GM19099 (cell line): ENCODE measurements around the gene PEAR1.

Source experiments
- POLR2A ChIP-seq: IDR thresholded peaks from 3 replicates; pipeline ENCODE4 v1.6.1; 2011; ENCODE audit warnings: low read depth; ENCODE audit not compliant: insufficient read length; ENCODE audit errors: extremely low read depth

Gene PEAR1

DNA sequence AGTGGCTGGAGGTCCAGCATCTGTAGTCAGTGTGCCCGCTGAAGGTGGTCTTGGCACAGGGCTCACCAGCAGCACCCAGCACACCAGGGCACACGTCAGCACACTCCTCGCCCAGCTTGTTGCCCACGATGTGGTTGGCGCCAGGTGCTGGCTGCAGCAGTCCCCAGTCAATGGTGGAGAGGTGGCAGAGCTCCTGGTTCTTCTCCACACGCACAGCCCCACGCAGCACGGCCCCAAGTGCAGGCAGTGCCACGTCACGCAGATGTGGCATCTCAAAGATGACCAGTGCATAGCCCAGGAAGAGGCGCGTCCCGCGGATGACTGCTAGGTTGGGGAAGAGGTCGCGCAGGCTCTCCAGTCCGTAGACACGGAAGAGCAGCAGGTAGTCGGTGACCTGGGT, 39.8 kb upstream of the PEAR1 start:
- TF ChIP-seq POLR2A, result no peak

- TF ChIP-seq POLR2A, result no peak
These were observed 38.9 kb upstream of the PEAR1 start for GRCh38 chr1:156854634-156855033.

DNA sequence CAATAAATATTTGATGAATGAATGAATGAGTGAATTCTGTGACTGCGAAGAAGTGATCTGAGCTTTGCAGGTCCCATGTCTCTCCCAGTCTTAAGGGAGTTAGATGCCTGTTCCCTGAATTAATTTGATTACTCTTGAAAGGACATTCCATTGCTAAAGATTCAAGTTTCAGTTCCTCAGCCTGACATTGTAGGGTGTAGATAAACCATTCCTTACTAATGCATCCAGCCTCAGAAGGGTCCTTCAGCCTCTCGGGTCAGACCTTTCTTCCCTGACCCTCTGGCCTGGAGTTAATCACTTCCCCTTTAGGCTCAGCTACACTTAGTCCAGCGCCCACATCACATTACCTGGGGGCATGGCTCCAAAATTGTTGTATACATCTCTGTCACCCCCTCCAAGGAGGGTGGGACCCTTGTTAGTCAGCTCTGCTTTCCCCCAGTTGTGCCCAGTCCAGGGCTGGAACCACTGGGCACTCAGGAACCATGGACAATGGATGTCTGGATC, 37.2 kb upstream of the PEAR1 start:
- no peak for TF ChIP-seq POLR2A

DNA sequence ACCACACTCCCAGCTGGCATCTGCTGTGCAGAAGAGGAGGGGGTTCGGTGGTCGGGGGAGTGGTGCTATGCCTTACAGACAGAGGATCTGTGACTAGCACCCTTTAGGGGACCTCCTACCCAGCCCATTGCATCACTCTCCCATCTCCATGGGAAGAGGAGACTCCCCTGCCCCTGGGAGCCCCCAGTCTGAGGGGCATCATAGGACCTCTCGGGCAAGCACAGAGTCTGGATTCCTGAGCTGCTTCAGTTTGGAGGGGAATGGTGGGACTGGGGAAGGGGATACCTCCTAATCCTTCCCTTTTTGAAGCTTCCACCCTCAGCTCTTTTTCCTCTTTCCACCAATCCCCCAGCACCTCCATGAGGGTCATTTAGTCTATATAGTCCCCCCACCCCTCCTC, 36.0 kb upstream of the PEAR1 start:
- TF ChIP-seq POLR2A, result no peak

DNA sequence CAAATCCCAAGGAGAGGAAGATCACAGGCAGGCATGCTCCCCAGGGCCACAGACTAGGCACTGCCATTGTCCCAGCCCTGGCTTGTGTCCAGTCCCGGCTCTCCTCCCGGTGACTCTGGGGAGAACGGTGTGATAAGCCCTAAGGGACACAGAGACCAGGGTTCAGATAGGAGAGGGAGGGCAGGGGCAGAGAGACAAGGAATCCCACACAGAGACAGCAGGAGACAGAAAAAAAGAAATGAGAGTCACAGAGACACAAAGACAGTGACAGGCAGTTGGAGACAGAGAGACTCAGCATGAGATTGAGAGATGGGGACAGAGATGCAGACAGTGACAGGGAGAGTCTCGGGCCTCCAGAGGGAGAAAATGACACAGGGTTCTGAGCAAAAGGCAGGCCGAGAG, 35.0 kb upstream of the PEAR1 start:
- TF ChIP-seq POLR2A, result no peak

GRCh38 chr1:156858959-156859522, 34.5 kb upstream of the PEAR1 start, which contains the start of gene INSRR:
Gene INSRR (minus strand): TSS chr1:156859117. CDS start chr1:156858621, 496 bp downstream.
- TF ChIP-seq POLR2A, result no peak

DNA sequence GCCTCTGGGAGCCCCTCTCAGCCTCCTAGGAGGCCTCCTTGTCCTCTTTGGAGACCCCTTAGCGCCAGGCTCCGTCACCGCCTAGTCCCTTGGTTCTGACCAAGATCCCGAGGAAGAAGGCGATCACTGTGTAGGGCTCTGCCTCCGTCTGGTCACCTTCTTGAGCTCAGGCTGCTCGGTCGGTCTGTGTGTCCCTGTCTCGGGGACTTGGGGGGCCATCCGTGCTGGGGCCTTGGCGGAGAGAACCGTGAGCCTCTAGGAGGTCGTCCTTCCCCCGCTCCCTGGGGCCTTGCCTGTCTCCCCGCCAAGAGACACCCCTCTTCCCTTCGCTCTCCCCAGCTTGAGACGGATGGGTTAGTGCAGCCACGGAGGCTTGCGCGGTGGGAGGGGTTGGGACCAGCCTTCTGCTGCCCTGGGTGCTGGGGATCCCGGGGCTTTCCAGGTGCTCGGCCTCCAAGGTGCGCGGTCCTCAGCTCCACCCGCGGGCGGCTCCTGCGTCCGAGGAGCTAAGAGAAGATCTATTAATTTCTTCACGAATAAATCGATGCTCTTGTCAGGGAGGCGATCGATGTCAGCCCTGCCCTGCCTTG, 33.9 kb upstream of the PEAR1 start:
- TF ChIP-seq POLR2A, result no peak

DNA sequence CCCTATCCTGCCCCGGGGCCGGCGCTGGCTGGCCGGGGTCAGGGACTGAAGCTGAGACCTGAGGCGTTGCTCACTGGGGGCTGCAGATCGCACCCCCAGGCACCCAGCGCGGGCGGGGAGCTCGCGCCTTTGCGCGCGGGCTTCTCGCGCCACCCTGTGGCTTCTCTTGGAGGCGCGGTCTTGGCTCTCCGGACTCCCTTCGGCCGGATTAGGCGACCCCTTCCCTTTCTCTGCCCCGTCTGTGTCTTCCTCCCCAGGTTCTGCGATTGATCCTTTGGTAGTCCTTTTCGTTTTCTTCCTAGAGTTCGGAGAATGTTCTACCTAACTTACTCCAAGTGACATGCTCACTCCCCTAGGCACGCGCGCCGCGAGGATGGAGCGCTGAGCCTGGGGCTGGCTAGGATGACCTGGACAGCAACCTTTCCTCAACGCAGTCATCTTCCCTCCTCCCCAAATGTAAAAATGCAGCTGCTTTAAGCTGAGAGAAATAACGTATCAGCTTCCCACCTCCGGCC, 33.3 kb upstream of the PEAR1 start:
- no peak for TF ChIP-seq POLR2A

DNA sequence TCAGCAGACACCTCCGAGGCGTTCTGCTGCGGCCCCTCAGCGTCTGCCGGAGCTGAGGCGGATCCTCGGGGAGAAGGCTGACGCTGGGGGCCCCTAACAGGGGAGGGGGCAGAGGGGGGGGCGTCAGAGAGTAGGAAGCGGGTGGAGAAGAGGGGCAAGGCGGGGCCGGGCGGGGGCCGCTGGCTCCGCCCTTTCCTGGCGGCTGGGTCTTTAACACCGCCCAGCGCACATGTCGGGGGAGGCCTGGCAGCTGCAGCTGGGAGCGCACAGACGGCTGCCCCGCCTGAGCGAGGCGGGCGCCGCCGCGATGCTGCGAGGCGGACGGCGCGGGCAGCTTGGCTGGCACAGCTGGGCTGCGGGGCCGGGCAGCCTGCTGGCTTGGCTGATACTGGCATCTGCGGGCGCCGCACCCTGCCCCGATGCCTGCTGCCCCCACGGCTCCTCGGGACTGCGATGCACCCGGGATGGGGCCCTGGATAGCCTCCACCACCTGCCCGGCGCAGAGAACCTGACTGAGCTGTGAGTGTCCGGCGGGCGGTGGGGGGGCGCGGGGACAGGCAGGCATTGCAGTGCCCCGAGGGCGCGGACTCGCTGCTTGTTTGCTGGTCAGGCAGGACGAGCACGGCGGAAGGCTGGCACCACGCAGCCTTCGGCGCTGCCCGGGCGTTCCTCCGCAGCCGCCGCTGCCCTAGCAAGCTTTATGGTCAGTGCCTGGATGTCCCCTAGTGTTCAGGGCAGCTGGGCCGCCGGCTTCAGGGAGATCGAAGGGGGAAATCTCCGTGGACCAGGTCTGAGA, 32.7 kb upstream of the PEAR1 start, which contains the start of gene NTRK1:
TSS of gene NTRK1 (plus strand) at position 238 of the 796 bp plus-strand sequence. CDS start at position 308, 70 bp downstream.
- no peak for TF ChIP-seq POLR2A

- no peak for TF ChIP-seq POLR2A
These were observed 30.9 kb upstream of the PEAR1 start for GRCh38 chr1:156862584-156862983.

DNA sequence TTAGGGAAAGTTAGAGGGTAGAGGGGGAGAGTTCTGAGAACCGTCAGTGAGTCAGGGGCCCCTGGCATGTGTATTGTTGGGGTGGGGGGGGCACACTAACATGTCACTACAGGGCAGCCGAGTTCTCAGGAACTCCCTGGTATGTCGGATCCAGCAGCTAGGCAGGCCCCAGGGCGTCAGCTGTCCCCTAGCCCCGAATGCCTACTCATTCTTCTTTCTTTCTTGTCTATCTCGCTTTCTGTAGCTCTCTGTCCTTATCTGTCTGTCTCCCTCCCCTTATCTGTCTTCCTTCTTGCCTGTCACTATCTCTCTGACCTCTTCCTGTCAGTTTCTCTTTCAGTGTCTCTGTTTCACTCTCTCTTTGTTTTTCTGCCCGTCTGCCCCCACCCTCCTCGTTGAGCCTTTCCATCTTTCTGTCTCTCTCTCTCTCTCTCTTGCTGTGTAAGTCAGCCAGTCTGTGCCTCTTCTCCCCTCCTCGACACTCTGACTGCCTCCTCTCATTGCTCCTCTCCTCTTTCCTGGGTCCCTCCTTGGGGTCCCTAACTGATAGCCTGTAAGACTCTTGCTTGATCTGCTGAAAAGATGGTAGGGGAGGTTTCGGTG, 30.4 kb upstream of the PEAR1 start:
- no peak for TF ChIP-seq POLR2A

GRCh38 chr1:156863631-156864030, 29.9 kb upstream of the PEAR1 start:
- no peak for TF ChIP-seq POLR2A

DNA sequence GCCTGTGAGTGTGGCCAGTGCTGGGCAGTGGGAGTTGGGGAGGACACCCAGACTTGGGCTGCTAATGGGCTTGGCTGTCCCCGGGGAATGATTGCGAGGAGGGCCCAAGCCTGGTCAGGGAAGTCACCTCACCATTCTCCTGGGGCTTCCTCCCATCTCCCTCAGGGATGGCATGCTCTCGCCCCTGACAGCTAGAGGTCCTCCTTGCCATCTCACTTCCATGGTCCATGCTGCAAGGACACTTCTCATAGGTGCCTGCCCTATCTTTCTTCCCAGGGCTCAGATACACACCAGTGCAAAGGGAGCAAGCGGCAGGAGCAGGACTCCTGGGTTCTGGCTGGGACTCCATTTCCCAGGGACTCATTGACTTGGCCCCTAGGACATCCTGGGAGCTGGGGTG, 28.7 kb upstream of the PEAR1 start:
- TF ChIP-seq POLR2A, result no peak

DNA sequence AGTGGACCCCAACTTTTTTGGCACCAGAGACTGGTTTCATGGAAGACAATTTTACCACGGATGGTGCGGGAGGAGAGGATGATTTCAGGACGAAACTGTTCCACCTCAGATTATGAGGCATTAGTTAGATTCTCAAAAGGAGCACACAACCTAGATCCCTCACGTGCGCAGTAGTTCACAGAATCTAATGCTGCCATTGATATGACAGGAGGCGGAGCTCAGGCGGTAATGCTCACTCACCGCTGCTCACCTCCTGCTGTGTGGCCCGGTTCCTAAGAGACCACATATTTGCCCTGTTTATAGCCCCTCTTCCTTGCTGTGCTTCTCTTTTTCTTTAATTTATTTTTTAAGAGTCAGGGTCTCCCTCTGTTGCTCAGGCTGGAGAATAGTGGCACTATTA, 28.3 kb upstream of the PEAR1 start:
- TF ChIP-seq POLR2A, result no peak

- TF ChIP-seq POLR2A, result no peak
These were observed 27.7 kb upstream of the PEAR1 start for GRCh38 chr1:156865865-156866248.

GRCh38 chr1:156866249-156866909, 27.1 kb upstream of the PEAR1 start:
- no peak for TF ChIP-seq POLR2A

- no peak for TF ChIP-seq POLR2A
These were observed 25.2 kb upstream of the PEAR1 start for GRCh38 chr1:156868341-156868740.
